ENCODE results near the gene RCL1.
"Not testable (repeated sequence)": the region's sequence is repeated elsewhere in the genome, so short reads cannot be mapped to it uniquely, and the experiment has no call there.

RCL1 gene, protein sequence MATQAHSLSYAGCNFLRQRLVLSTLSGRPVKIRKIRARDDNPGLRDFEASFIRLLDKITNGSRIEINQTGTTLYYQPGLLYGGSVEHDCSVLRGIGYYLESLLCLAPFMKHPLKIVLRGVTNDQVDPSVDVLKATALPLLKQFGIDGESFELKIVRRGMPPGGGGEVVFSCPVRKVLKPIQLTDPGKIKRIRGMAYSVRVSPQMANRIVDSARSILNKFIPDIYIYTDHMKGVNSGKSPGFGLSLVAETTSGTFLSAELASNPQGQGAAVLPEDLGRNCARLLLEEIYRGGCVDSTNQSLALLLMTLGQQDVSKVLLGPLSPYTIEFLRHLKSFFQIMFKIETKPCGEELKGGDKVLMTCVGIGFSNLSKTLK

DNA sequence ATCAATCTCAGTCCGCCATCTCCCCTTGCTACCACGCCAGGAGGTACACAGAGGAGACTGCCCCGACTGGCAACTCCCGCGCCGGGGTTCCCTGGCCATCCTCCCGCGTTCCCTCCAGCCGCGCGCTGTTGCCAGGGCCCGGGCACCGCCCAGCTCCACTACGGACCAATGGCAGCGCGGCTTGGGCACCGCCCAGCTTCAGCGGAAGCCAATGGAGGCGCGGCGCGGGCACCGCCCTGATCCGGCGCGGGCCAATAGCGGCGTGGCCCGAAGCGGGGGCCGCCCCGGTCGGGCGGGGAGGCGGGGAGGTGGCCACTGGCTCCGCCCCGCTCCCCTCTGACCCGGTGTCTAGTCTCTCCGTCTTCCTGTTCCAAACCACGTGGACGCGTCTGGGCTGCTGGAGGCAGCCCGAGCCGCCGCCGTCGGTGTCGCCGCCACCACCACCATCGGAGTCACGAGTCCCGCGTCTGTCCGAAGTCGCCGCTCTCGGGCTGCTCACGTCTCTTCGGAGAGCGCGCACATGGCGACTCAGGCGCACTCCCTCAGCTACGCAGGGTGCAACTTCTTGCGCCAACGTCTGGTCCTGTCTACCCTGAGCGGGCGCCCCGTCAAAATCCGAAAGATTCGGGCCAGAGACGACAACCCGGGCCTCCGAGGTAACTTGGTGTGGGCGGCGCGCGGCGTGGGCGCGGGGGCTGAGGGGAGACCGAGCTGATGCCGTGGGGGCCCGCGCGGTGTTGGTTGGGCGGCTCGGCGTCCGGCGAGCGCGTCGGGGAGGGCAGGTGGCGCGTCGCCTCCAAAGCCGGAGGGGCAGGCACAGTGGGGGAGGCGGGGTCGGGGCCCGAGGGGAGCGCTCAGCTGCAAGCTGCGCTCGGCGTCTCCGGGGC is at the start of gene RCL1:
RCL1 (plus strand) TSS at position 373 of the 887 bp plus-strand sequence; CDS start at position 521, 148 bp downstream.
- peak within 1 kb of the TSS; percentile 91 for H3K4me3 ChIP-seq (ENCODE audit: low read depth, low read length)
- H3K4me1 ChIP-seq (ENCODE audit: control insufficient read depth, insufficient read depth, low read length), result peaks cover 11% of the 10 kb centered on the region
- H3K27ac ChIP-seq (ENCODE audit: low read depth, low read length), result peak within 1 kb of the TSS; percentile 65; the same call in 1 of the 2 replicates
- H3K36me3 ChIP-seq (ENCODE audit: control insufficient read depth, insufficient read depth, low read length), result no peaks in the 10 kb centered on the region
- H3K9ac ChIP-seq (ENCODE audit: low read length), result peak within 1 kb of the TSS; percentile 92
- H3K27me3 ChIP-seq (ENCODE audit: control insufficient read depth, insufficient read depth, low read length), result no peaks in the 10 kb centered on the region
- no peaks in the 10 kb centered on the region for H3K9me3 ChIP-seq (ENCODE audit: control insufficient read depth, insufficient read depth, low read depth, low read length)

DNA sequence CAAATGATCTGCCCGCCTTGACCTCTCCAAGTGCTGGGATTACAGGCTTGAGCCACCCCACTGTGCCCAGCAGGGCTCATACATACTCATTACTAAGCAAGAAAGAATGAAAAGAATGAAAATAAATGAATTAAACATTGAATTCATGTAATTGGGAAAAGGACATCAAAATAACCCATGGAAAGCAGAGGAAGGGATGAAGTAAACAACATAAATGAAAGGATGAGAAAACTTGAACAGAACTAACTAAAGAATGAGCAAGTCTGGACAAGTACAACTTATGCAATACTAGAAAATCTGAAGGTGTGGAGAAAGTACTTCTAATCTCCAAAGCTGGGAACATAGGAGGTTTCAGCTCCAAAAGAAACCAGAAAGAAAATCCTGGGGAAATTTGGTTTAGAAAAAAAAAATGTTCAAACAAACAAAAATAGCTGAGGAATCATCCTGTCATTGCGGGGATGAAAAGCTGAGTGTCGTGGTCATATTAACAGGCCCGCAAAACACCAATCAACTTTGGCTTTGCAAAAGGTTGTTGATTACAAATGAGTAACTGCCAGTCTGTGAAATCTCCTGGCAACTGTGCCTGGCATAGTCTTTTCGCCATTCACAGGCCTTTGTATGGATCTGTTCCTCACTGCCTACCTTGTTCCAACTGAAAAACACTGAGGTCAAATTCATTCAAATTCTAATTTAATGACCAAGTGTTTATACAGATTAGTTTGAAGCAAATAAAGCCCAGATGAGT is 49.4 kb upstream of the RCL1 start:
- Histone ChIP-seq H3K27ac (ENCODE audit: low read depth, low read length) (peak overlapping the region; percentile 68), H3K9me3 (ENCODE audit: control insufficient read depth, insufficient read depth, low read depth, low read length) (no peaks in the 10 kb centered on the region; the same call in 1 of the 2 replicates)

DNA sequence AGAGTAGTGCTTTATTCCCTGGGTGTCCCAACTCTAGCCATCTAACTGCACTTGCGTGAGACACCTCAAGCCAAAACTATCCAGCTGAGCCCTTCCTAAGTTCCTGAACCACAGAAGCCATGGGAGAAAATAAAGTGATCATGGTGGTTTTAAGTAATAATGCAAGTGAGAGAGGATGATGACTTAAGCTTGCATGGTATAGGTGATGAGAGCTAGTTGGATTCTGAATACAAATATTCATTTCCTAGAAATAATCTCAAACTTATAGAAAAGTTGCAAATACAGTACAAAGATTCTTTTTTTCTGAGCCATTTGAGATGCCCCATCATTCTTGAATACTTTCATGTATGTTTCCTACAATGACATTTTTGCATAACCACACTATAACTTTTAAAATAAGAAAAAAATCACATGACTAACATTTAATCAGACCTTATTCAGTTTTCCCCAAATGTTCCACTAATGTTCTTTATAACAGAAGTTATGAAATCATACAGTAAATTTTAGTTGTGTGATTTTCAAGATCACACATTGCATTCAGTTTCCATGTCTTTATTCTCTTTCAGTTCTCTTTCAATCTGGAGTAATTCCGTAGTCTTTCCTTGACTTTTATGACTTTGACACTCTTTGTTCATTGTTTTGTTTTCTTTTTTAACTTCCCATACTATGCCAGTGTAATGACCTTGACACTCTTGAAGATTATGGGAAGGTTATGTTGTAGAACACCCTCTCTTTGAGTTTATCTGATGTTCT is 46.3 kb upstream of the RCL1 start:
- Histone ChIP-seq H3K36me3 (ENCODE audit: control insufficient read depth, insufficient read depth, low read length) (no peaks in the 10 kb centered on the region), H3K9ac (ENCODE audit: low read length) (no peak overlapping the region), H3K4me1 (ENCODE audit: control insufficient read depth, insufficient read depth, low read length) (peaks cover 16% of the 10 kb centered on the region), H3K27me3 (ENCODE audit: control insufficient read depth, insufficient read depth, low read length) (no peaks in the 10 kb centered on the region), H3K27ac (ENCODE audit: low read depth, low read length) (no peak overlapping the region), H3K4me3 (ENCODE audit: low read depth, low read length) (no peak overlapping the region), H3K9me3 (ENCODE audit: control insufficient read depth, insufficient read depth, low read depth, low read length) (no peaks in the 10 kb centered on the region; the same call in 1 of the 2 replicates)

More for the DNA sequence above, 49.4 kb upstream of the RCL1 start:
- H3K4me3 ChIP-seq (ENCODE audit: low read depth, low read length), result peak overlapping the region; percentile 38
- no peaks in the 10 kb centered on the region for H3K27me3 ChIP-seq (ENCODE audit: control insufficient read depth, insufficient read depth, low read length)
- no peaks in the 10 kb centered on the region for H3K36me3 ChIP-seq (ENCODE audit: control insufficient read depth, insufficient read depth, low read length)
- H3K4me1 ChIP-seq (ENCODE audit: control insufficient read depth, insufficient read depth, low read length), result peaks cover 25% of the 10 kb centered on the region
- no peak overlapping the region for H3K9ac ChIP-seq (ENCODE audit: low read length)

DNA sequence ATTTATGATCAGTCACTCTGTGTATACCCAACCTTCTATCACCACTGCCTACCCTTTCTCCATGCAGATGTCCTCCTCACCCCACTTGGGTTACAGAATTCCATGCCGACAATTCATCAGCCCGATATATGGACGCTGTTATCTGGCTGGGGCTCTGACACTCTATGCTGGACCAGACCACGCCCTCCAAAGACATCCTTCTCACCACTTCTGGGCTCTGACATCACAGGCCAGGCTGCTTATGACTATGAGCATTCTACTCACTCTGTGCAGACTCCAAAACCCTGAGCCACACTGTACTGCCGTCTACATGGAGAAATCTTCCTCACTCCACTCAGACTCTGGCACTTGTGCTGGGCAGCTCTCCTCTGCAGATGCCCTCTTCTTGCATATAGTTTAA is 44.1 kb upstream of the RCL1 start:
- Histone ChIP-seq H3K9ac (ENCODE audit: low read length) (no peak overlapping the region), H3K27ac (ENCODE audit: low read depth, low read length) (no peak overlapping the region), H3K4me3 (ENCODE audit: low read depth, low read length) (no peak overlapping the region), H3K27me3 (ENCODE audit: control insufficient read depth, insufficient read depth, low read length) (no peaks in the 10 kb centered on the region), H3K36me3 (ENCODE audit: control insufficient read depth, insufficient read depth, low read length) (no peaks in the 10 kb centered on the region), H3K9me3 (ENCODE audit: control insufficient read depth, insufficient read depth, low read depth, low read length) (no peaks in the 10 kb centered on the region; the same call in 1 of the 2 replicates), H3K4me1 (ENCODE audit: control insufficient read depth, insufficient read depth, low read length) (peaks cover 2% of the 10 kb centered on the region; the same call in 1 of the 2 replicates)

DNA sequence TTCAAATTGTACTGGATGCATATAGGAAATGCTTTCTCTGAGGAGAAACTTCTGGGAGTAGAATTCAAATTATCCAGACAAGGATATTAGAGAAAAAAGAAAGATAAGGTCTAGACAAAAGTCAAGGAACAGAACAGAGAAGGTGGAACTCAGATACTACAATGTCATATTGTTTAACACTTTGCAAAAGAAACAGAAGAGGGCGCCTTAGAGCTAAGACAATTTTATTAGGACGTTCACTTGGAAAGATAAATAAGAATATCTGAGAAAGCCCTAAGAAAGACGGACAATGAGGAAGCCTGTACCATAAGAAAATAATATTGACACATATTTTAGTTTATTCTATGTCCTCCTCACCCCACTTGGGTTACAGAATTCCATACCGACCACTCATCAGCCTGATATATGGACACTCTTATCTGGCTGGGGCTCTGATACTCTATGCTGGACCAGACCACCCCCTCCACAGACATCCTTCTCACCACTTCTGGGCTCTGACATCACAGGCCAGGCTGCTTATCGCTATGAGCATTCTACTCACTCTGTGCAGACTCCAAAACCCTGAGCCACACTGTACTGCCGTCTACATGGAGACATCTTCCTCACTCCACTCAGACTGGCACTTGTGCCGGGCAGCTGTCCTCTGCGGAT is 42.6 kb upstream of the RCL1 start:
- Histone ChIP-seq H3K9me3 (ENCODE audit: control insufficient read depth, insufficient read depth, low read depth, low read length) (no peaks in the 10 kb centered on the region), H3K27ac (ENCODE audit: low read depth, low read length) (no peak overlapping the region), H3K4me1 (ENCODE audit: control insufficient read depth, insufficient read depth, low read length) (no peaks in the 10 kb centered on the region), H3K9ac (ENCODE audit: low read length) (no peak overlapping the region), H3K36me3 (ENCODE audit: control insufficient read depth, insufficient read depth, low read length) (no peaks in the 10 kb centered on the region), H3K27me3 (ENCODE audit: control insufficient read depth, insufficient read depth, low read length) (no peaks in the 10 kb centered on the region), H3K4me3 (ENCODE audit: low read depth, low read length) (no peak overlapping the region)

DNA sequence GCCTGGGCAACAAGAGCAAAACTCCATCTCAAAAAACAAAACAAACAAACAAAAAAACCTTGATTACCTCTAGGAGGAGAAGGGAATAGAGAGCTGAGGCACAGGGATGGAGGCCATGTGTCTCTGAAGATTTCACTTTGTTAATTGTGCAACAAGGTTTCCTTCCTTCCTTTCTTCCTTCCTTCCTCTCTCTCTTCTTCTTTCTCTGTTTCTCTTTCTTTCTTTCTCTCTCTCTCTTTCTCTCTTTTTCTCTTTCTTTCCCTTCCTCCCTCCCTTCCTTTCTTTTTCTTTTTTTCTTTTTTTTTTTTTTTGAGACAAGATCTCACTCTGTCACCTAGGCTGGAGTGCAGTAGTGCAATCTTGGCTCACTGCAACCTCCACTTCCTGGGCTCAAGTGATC is 38.2 kb upstream of the RCL1 start:
- not testable (repeated sequence) for H3K9me3 ChIP-seq (ENCODE audit: control insufficient read depth, insufficient read depth, low read depth, low read length); H3K9ac ChIP-seq (ENCODE audit: low read length); H3K27me3 ChIP-seq (ENCODE audit: control insufficient read depth, insufficient read depth, low read length); H3K4me3 ChIP-seq (ENCODE audit: low read depth, low read length); H3K36me3 ChIP-seq (ENCODE audit: control insufficient read depth, insufficient read depth, low read length); H3K27ac ChIP-seq (ENCODE audit: low read depth, low read length); H3K4me1 ChIP-seq (ENCODE audit: control insufficient read depth, insufficient read depth, low read length)

DNA sequence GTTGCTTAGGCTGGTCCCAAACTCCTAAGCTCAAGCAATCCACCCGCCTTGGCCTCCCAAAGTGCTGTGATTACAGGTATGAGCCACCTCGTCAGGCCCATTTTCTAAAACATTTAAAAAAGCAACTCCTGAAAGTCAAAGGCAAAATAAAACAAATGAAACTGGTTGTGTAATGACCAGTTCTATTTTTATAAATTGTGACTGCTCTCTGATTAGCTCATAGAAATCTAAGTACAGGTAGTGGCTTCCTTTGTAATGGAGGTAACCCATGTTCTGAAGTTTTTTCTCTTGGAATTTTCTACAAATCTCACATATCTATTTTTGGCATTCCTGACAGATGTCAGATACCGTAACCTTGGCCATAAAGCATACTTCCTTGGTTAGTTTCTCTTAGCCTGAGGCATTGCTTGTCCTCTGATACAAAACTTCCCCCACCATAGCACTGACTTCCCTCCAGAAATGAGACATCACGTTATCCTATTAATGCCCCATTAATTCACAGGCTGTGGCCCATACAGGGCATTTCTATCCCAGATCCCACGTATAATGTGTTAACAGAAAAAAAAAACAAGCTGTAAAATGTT is 37.6 kb upstream of the RCL1 start:
- no peak overlapping the region for H3K27ac ChIP-seq (ENCODE audit: low read depth, low read length)
- H3K27me3 ChIP-seq (ENCODE audit: control insufficient read depth, insufficient read depth, low read length), result no peaks in the 10 kb centered on the region
- no peaks in the 10 kb centered on the region for H3K9me3 ChIP-seq (ENCODE audit: control insufficient read depth, insufficient read depth, low read depth, low read length)
- H3K9ac ChIP-seq (ENCODE audit: low read length), result no peak overlapping the region
- H3K4me1 ChIP-seq (ENCODE audit: control insufficient read depth, insufficient read depth, low read length), result no peaks in the 10 kb centered on the region
- H3K4me3 ChIP-seq (ENCODE audit: low read depth, low read length), result no peak overlapping the region
- no peaks in the 10 kb centered on the region for H3K36me3 ChIP-seq (ENCODE audit: control insufficient read depth, insufficient read depth, low read length)

DNA sequence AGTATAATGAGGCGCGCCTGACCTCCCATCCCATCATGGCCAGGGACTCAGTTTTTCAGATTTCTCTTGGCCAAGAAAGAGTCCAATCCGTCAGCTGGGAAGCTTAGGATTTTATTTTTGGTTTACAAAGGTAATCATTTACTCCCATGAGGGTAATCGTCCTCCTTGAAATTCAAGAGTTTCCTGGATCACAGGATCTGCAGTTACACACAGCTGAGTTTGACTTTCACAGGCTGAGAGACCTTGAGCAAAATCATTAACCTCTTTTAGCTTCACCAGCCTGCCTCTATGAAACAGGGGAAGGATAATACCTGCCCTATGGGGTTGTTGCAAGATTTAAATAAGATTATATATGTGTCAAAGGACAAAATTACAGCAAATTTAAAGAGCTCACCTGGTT is 36.3 kb upstream of the RCL1 start:
- no peak overlapping the region for H3K4me3 ChIP-seq (ENCODE audit: low read depth, low read length)
- H3K27ac ChIP-seq (ENCODE audit: low read depth, low read length), result no peak overlapping the region
- H3K4me1 ChIP-seq (ENCODE audit: control insufficient read depth, insufficient read depth, low read length), result no peaks in the 10 kb centered on the region
- H3K27me3 ChIP-seq (ENCODE audit: control insufficient read depth, insufficient read depth, low read length), result no peaks in the 10 kb centered on the region
- H3K9me3 ChIP-seq (ENCODE audit: control insufficient read depth, insufficient read depth, low read depth, low read length), result no peaks in the 10 kb centered on the region
- H3K9ac ChIP-seq (ENCODE audit: low read length), result no peak overlapping the region
- no peaks in the 10 kb centered on the region for H3K36me3 ChIP-seq (ENCODE audit: control insufficient read depth, insufficient read depth, low read length)

DNA sequence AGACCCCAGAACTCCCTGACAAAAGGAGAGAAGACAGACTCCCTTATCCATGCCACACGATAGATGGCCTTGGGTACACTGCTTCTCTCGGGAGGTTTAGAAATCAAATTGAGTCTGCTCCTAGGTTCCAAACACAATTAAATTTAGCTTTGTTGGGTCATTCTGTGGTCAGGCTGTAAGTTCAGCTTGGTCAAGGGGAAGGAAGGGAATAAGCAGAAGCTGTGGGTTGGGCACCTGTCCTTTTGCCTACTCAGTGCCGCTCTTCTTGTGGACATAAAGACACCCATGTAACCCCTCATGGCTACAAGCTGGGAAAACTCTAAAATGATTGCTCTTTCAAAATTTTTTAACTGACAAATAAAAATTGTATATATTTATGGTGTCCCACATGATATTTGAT is 32.6 kb upstream of the RCL1 start:
- H3K27ac ChIP-seq (ENCODE audit: low read depth, low read length), result no peak overlapping the region
- no peak overlapping the region for H3K9ac ChIP-seq (ENCODE audit: low read length)
- no peaks in the 10 kb centered on the region for H3K9me3 ChIP-seq (ENCODE audit: control insufficient read depth, insufficient read depth, low read depth, low read length)
- no peaks in the 10 kb centered on the region for H3K27me3 ChIP-seq (ENCODE audit: control insufficient read depth, insufficient read depth, low read length)
- H3K4me1 ChIP-seq (ENCODE audit: control insufficient read depth, insufficient read depth, low read length), result peaks cover 8% of the 10 kb centered on the region
- no peak overlapping the region for H3K4me3 ChIP-seq (ENCODE audit: low read depth, low read length)
- no peaks in the 10 kb centered on the region for H3K36me3 ChIP-seq (ENCODE audit: control insufficient read depth, insufficient read depth, low read length)

Data from HUES6 (cell line).